Activated CD4-positive, alpha-beta memory T cell treated with anti-CD3 and anti-CD28 coated beads for 36 hours (primary cell): ENCODE measurements around the gene TOR1AIP2. TPM values are rescaled to one million over a fixed set of nuclear protein-coding genes. Genes with fewer than 3 reads are reported as not detected.

Experiments used
- CTCF ChIA-PET: fragments of 350-600 bp; sonication (Branson Sonifier 250); formaldehyde crosslinking; loops from one replicate; lab custom pipeline; 2021; ENCODE audit warnings: antibody characterized with exemption, inconsistent platforms; lab: Charles Lee
- POLR2A ChIA-PET: fragments of 350-600 bp; sonication (Branson Sonifier 250); formaldehyde crosslinking; loops from one replicate; lab custom pipeline; 2021; ENCODE audit warnings: antibody characterized with exemption; lab: Charles Lee
- DNase-seq: peaks from one replicate; pipeline ENCODE4 v3.0.0-alpha.2; 2020
- H3K27ac Mint-ChIP-seq: one replicate; pipeline ENCODE4 v1.8.0; 2021; ENCODE audit warnings: mixed read lengths
- H3K27me3 Mint-ChIP-seq: one replicate; pipeline ENCODE4 v1.8.0; 2021; ENCODE audit warnings: mixed read lengths
- H3K36me3 Mint-ChIP-seq: one replicate; pipeline ENCODE4 v1.8.0; 2021; ENCODE audit warnings: mixed read lengths
- H3K4me1 Mint-ChIP-seq: one replicate; pipeline ENCODE4 v1.8.0; 2021; ENCODE audit warnings: low read depth, mixed read lengths
- H3K4me3 Mint-ChIP-seq: one replicate; pipeline ENCODE4 v1.8.0; 2021; ENCODE audit warnings: mild to moderate bottlenecking, mixed read lengths
- H3K9me3 Mint-ChIP-seq: one replicate; pipeline ENCODE4 v1.8.0; 2021; ENCODE audit warnings: mixed read lengths
- intact Hi-C: fragments of 100-400 bp; cut with micrococcal nuclease; formaldehyde crosslinking; loops from one replicate; pipeline ENCODE4 v1.15.1; 2023
- total RNA-seq, 2 experiments: library from RNA; stranded (reverse); gene quantifications; one replicate each; pipeline ENCODE4 v1.2.3, GENCODE V29; 2021

The TOR1AIP2 gene
- 10 to 100 TPM; 42.3 to 45.9 TPM for total RNA-seq

DNA sequence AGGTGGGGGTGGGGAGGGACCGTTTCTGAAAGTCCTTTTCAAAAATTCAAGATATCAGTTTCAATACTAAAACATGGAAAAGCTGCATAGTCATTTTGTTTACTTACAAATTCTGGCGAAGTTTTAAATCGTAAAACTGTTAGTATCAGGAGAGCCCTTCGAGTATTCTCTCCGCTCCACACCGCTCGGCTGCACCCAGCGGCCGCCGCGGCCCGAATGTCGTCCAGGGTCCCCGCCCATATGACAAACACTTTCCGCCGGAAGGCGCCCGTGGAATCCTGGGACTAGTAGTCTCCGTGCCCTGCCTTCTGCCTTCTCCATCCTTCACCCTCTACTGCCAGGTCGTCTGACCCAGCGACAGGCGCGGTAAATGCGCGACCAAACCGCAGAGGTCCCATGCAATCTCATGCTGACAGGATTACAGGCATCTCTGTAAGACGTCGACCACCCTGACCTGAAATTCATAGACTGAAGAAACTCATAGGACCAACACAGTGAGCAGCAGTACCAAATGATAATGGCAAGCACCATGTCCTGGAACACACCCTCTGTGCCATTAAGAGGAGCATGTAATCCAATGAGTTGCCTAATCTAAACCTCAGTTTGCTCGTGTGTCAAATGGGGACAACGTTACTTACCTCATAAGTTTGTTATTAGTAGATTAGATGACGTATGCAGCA is at the start of gene TOR1AIP2:
TOR1AIP2 (minus strand) TSS at position 218 of the 680 bp plus-strand sequence. CDS start 25,138 bp downstream, outside the sequence.
- Mint-ChIP-seq H3K27me3 (no peaks in the 10 kb centered on the region), H3K27ac (peak within 1 kb of the TSS; percentile 85), H3K9me3 (no peaks in the 10 kb centered on the region), H3K4me1 (peaks cover 53% of the 10 kb centered on the region), H3K36me3 (peaks cover 18% of the 10 kb centered on the region), H3K4me3 (peak within 1 kb of the TSS; percentile 97)
- POLR2A ChIA-PET = no interaction called here
- CTCF ChIA-PET = interaction anchor here (2.3 kb wide), 1 partner anchor 10 kb away, joined by 12 read pairs; no protein-coding TSS in a partner anchor
- DNase-seq = peak; percentile 95
- intact Hi-C loops = no loop called here

DNA sequence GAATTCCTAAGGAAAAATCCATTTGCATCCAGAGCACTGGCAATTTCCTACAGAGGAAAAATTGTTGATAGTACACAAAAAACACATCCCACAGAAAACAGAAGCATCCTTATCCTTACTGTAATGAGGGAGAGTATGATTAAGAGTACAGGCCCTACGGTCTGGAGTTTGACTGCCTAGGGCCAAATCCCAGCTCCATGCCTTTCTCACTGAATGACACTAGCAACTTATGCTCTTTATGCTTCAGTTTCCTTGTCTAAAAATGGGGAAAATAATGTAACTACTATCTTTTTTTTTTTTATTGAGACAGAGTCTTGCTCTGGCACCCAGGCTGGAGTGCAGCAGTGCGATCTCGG is 49.2 kb upstream of the TOR1AIP2 start:
- intact Hi-C loops = no loop called here
- Mint-ChIP-seq H3K4me1 (no peaks in the 10 kb centered on the region), H3K4me3 (no peak overlapping the region), H3K27ac (no peak overlapping the region), H3K9me3 (no peaks in the 10 kb centered on the region), H3K27me3 (no peaks in the 10 kb centered on the region), H3K36me3 (peaks cover under 1% of the 10 kb centered on the region)
- ChIA-PET CTCF (interaction anchor here (1.4 kb wide), 1 partner anchor 12 kb away, joined by 5 read pairs; no protein-coding TSS in a partner anchor), POLR2A (no interaction called here)
- DNase-seq = no peak

DNA sequence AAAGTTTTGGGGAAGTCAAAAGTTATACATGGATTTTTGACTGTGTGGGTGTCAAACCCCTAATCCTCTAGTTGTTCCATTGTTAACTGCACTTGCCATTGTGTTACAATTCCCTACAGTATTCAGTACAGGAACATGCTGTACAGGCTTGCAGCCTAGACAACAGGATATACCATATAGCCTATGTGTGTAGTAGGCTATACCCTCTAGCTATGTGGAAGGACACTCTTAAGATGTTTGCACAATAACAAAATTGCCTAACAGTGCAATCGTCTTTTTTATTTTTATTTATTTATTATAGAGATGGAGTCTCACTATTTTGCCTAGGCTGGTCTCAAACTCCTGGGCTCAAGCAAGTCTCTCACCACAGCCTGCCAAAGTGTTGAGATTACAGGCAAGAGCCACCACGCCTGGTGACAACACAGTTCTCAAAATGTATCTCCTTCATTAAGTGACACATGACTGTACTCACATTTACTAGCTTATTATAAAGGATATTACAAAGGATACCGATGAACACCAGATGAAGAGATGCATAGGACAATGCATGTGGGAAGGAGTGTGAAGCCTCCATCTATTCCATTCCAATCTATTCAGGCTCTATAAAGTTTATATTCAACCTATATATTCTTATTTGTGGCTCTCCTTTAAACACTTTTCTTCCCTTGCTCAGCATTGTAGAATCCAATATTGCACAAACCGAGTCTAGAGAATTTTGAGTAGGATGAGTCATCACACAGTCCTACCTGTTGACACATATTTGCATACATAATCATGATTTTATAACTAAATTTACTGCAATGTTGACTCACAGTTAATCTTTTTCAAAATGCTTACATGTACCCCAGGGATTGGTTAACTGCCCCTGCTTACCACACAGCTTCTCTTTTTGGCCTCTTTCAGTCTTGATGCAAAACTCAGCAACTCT is 48.6 kb upstream of the TOR1AIP2 start:
- Mint-ChIP-seq H3K4me3 (no peak overlapping the region), H3K27ac (no peak overlapping the region), H3K36me3 (peaks cover 4% of the 10 kb centered on the region), H3K9me3 (no peaks in the 10 kb centered on the region), H3K27me3 (no peaks in the 10 kb centered on the region), H3K4me1 (no peaks in the 10 kb centered on the region)
- intact Hi-C loops = no loop called here
- ChIA-PET POLR2A (no interaction called here), CTCF (interaction anchor here (1.4 kb wide), 1 partner anchor 11 kb away, joined by 5 read pairs; no protein-coding TSS in a partner anchor)
- no peak for DNase-seq

DNA sequence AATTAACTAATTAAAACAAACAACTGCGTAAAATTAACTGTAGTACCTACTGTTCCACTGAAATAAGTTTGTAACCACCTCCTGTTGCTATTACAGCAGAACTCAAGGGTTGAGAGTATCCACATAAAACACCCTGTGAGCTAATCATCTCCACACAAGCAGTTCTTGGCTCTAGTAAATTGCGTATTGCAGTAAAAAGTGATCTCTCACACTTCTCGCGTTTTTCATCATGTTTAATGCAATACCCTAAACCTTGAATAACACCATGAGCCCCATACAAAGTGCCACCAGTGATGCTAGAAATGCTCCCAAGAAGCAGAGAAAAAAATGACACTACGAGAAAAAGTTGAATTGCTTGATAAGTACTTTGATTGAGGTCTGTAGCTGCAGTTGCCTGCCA is 47.7 kb upstream of the TOR1AIP2 start:
- ChIA-PET CTCF (no interaction called here), POLR2A (no interaction called here)
- H3K36me3 Mint-ChIP-seq = peaks cover 6% of the 10 kb centered on the region
- H3K27me3 Mint-ChIP-seq = no peaks in the 10 kb centered on the region
- H3K27ac Mint-ChIP-seq = no peak overlapping the region
- no peak overlapping the region for H3K4me3 Mint-ChIP-seq
- DNase-seq = no peak
- intact Hi-C loops = no loop called here
- H3K4me1 Mint-ChIP-seq = no peaks in the 10 kb centered on the region
- H3K9me3 Mint-ChIP-seq = no peaks in the 10 kb centered on the region

DNA sequence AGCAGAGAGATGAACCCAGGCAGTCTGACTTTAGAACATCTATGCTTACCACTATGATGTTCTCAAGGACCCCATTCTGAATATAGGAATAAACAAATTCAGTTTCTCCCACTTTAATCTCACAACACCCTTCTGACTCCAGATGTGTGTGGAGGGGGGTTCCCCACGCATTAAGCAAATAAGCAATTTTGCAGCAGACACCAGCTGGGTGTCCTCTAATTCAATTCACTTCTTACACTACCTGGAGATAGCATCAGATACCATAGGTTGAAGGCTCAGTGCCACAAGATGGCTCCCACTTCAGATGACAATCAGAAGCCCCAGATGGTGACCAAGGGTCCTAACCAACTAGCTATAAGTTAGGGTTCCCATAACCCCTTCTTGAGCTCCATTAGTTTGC is 46.7 kb upstream of the TOR1AIP2 start:
- peaks cover 12% of the 10 kb centered on the region for H3K36me3 Mint-ChIP-seq
- DNase-seq = no peak
- ChIA-PET POLR2A (no interaction called here), CTCF (interaction anchor here (0.8 kb wide), 1 partner anchor 255 kb away, joined by 3 read pairs; no protein-coding TSS in a partner anchor)
- no peaks in the 10 kb centered on the region for H3K4me1 Mint-ChIP-seq
- intact Hi-C loops = no loop called here
- H3K4me3 Mint-ChIP-seq = no peak overlapping the region
- no peaks in the 10 kb centered on the region for H3K27me3 Mint-ChIP-seq
- no peaks in the 10 kb centered on the region for H3K9me3 Mint-ChIP-seq
- H3K27ac Mint-ChIP-seq = no peak overlapping the region

DNA sequence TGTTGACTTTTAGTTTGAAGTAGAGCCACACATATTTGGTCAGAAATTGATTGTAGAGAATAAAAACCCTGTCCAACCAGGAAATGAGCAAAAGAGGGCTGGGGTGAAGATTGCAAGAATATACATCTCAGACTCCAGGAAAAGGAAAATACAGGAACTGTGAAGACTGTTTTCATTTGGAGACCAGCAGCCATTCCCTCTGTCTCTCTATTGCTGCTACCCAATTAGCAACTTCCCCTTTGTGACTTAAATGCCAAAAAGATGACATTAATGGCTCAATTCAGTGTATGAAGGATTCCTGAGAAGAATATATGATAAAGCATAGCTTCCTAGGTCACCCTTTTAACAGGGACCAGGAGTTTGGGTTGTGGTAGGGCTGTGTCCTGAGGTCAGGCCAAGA is 45.4 kb upstream of the TOR1AIP2 start:
- peaks cover 24% of the 10 kb centered on the region for H3K36me3 Mint-ChIP-seq
- H3K27me3 Mint-ChIP-seq = no peaks in the 10 kb centered on the region
- peaks cover 6% of the 10 kb centered on the region for H3K4me1 Mint-ChIP-seq
- intact Hi-C loops = no loop called here
- no peak for DNase-seq
- no peak overlapping the region for H3K4me3 Mint-ChIP-seq
- H3K27ac Mint-ChIP-seq = no peak overlapping the region
- CTCF ChIA-PET = no interaction called here
- POLR2A ChIA-PET = no interaction called here
- no peaks in the 10 kb centered on the region for H3K9me3 Mint-ChIP-seq

DNA sequence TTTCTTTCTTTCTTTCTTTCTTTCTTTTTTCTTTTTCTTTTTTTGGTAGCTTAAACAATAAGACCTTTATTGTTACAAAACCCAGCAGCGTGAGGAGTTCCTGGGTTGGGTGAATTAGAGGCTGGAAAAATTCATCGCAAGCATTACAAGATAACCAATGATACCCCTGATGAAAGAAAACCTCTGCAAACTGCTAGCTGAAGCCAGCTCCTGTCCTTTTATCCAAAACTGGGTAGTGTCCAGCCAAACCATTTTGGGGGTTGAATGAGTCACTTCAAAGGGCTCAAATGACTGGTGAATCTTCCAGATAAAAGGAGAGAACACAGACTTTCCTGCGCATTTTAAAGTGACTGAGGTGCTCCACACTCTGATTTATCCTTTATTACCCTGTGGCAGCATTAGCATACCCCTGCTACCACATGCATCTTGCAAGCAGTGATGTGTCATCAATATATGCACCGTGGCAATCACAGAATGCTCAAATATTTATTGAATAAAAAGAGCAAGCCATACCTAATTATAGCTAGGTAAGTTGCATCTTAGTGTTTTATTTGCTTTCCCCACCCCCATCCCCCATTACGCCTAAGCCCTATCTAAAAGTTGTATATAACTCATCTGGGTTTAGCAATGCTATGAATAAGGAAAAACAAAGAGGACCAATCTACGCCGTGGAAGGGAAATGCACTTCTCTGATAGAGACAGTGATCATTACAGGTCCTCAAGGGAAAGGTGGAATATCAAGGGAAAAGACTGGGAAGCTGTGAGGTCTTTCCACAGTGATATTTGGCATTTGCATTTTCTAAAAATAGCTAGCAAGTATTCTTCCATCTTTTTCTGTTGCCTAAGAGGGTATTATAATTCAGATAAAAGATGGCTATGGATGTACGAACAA is 44.6 kb upstream of the TOR1AIP2 start:
- CTCF ChIA-PET = no interaction called here
- POLR2A ChIA-PET = no interaction called here
- peaks cover 14% of the 10 kb centered on the region for H3K4me1 Mint-ChIP-seq
- no peaks in the 10 kb centered on the region for H3K9me3 Mint-ChIP-seq
- intact Hi-C loops = no loop called here
- no peak overlapping the region for H3K4me3 Mint-ChIP-seq
- H3K27me3 Mint-ChIP-seq = no peaks in the 10 kb centered on the region
- H3K27ac Mint-ChIP-seq = no peak overlapping the region
- peaks cover 32% of the 10 kb centered on the region for H3K36me3 Mint-ChIP-seq
- DNase-seq = no peak

DNA sequence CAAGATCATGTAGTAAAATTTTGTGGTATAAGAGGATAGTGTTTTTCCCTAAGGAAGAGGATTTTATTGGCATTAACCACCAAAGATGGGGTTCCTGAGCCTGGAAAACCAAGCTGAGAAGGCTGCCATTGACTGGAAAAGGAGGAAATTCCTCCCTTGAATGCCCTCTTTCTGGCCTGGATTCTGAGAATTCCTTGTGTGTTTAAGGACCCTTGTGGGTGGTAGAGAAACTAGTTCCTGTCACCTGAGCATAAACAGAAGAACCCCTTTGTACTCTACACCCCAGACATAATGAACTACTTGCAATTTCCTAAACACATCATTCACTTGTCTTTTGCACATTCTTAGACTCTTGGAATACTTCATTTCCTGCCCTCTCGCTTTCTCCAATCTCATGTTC is 43.9 kb upstream of the TOR1AIP2 start:
- H3K27ac Mint-ChIP-seq = no peak overlapping the region
- ChIA-PET POLR2A (no interaction called here), CTCF (no interaction called here)
- intact Hi-C loops = no loop called here
- H3K4me1 Mint-ChIP-seq = peaks cover 15% of the 10 kb centered on the region
- no peak overlapping the region for H3K4me3 Mint-ChIP-seq
- no peaks in the 10 kb centered on the region for H3K9me3 Mint-ChIP-seq
- no peak for DNase-seq
- H3K36me3 Mint-ChIP-seq = peaks cover 33% of the 10 kb centered on the region
- H3K27me3 Mint-ChIP-seq = no peaks in the 10 kb centered on the region

DNA sequence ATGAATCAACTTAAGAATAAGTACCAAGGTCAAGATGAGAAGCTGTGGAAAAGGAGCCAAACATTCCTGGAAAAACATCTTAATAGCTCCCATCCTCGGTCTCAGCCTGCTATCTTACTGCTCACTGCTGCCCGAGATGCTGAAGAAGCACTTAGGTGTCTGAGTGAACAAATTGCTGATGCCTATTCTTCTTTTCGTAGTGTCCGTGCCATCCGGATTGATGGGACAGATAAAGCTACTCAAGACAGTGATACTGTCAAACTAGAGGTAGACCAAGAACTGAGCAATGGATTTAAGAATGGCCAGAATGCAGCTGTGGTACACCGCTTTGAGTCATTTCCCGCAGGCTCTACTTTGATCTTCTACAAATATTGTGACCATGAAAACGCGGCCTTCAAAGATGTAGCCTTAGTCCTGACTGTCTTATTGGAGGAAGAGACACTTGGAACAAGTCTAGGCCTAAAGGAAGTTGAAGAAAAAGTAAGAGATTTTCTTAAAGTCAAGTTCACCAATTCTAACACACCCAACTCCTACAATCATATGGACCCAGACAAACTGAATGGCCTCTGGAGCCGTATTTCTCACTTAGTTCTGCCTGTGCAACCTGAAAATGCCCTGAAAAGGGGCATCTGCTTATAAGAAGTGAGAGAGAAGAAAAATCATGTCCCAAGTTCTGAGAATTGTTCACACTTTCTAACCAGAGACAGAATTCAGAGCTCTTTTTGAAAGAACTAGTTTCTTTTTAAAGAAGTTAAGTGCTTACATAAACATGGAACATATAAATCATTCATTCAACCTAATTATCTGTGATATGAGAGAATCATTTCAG is 40.2 kb upstream of the TOR1AIP2 start:
- H3K27ac Mint-ChIP-seq = peak overlapping the region; percentile 46
- H3K4me3 Mint-ChIP-seq = no peak overlapping the region
- no peaks in the 10 kb centered on the region for H3K9me3 Mint-ChIP-seq
- peak; percentile 12 for DNase-seq
- intact Hi-C loops = no loop called here
- no peaks in the 10 kb centered on the region for H3K27me3 Mint-ChIP-seq
- ChIA-PET CTCF (interaction anchor here (0.7 to 1.2 kb wide), 2 partner anchors 13 to 16 kb away, joined by 3 to 4 read pairs; no protein-coding TSS in a partner anchor), POLR2A (interaction anchor here (0.6 kb wide), 1 partner anchor 9 kb away, joined by 3 read pairs; no protein-coding TSS in a partner anchor)
- peaks cover 15% of the 10 kb centered on the region for H3K4me1 Mint-ChIP-seq
- peaks cover 39% of the 10 kb centered on the region for H3K36me3 Mint-ChIP-seq

DNA sequence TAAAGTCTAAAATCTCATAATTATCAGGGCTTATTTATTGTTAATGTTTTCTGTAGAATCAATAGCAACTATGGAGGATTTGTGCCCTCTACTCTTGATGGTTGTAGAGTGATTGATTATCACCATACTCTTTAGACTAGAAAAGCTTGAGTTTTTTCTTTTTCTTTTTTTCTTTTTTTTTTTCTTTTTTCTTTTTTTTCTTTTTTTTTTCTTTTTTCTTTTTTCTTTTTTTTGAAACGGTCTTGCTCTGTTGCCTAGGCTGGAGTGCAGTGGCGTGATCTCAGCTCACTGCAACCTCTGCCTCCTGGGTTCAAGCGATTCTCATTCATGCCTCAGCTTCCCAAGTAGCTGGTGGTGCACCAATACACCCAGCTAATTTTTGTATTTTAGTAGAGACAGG is 34.2 kb upstream of the TOR1AIP2 start:
- Mint-ChIP-seq H3K9me3 (no peaks in the 10 kb centered on the region), H3K36me3 (peaks cover 24% of the 10 kb centered on the region), H3K4me3 (no peak overlapping the region), H3K27ac (no peak overlapping the region), H3K4me1 (peaks cover 3% of the 10 kb centered on the region), H3K27me3 (no peaks in the 10 kb centered on the region)
- ChIA-PET CTCF (interaction anchor here (1.2 kb wide), 1 partner anchor 97 kb away, joined by 4 read pairs; no protein-coding TSS in a partner anchor), POLR2A (no interaction called here)
- intact Hi-C loops = no loop called here
- no peak for DNase-seq

DNA sequence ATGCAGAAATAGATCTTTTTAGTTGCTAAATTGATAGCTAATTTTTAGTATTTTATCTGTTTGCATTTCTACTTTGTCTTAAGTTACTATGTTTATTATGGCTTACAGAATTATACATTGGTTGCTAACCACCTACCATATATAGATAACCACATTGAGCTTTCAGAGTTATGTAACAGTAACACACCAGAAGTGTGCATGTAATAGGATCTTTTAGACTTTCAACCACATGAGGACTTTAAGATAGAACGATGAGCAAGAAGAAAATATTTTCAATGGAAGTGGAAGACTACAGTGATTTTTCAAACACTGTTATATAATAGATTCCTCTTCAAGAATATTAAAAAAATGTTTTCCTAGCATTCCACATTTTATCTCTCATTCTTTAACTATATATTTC is 33.3 kb upstream of the TOR1AIP2 start:
- CTCF ChIA-PET = interaction anchor here (0.5 to 1.2 kb wide), 2 partner anchors 96 to 781 kb away, joined by 3 to 4 read pairs; no protein-coding TSS in a partner anchor
- POLR2A ChIA-PET = no interaction called here
- DNase-seq = no peak
- intact Hi-C loops = no loop called here
- Mint-ChIP-seq H3K4me3 (no peak overlapping the region), H3K4me1 (peaks cover 3% of the 10 kb centered on the region), H3K27me3 (no peaks in the 10 kb centered on the region), H3K36me3 (peaks cover 26% of the 10 kb centered on the region), H3K27ac (no peak overlapping the region), H3K9me3 (no peaks in the 10 kb centered on the region)
